HG03442 (cell line): Measurements from ENCODE around the gene MPHOSPH10.
"Not testable (repeated sequence)": the region's sequence is repeated elsewhere in the genome, so short reads cannot be mapped to it uniquely, and the experiment has no call there.

Experiments
- ATAC-seq: cut with Tn5 transposase; IDR thresholded peaks from one replicate; pipeline ENCODE4 v1.9.1; 2021; ENCODE audit warnings: mild to moderate bottlenecking, moderate library complexity; ENCODE audit not compliant: unreplicated experiment

The MPHOSPH10 gene

GRCh38 chr2:71130152-71130904, at the start of gene MPHOSPH10, which contains the start of gene MCEE:
MPHOSPH10 (plus strand) TSS chr2:71130634; CDS start chr2:71130666, 32 bp downstream.
MCEE (minus strand) TSS chr2:71130229; CDS start chr2:71130219, 10 bp downstream.
- peak; percentile 83 for ATAC-seq

- peak; percentile 74 for ATAC-seq
Observed at GRCh38 chr2:71082402-71083252, 47.8 kb upstream of the MPHOSPH10 start.

DNA sequence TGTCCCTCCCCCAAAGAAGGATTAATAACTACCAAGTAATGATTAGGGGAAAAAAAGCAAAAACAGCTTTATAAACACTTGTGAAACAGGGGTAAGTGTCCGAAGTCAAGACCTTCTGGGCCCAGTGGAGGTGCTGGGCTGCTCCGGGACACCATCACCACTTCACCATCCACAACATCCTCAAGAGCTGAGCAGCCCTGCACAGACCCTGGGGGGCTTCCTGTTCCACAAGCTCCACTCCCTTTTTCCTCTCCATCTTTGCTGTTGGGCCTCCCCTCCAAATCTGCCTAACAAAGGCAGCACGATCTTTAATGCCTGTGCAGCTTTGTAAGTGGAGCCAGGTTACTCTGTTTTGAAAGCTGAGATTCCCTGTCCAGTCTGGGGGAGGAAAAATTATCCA, 47.1 kb upstream of the MPHOSPH10 start:
- not testable (repeated sequence) for ATAC-seq

- ATAC-seq = not testable (repeated sequence)
Observed at GRCh38 chr2:71083752-71084312, 46.6 kb upstream of the MPHOSPH10 start.

DNA sequence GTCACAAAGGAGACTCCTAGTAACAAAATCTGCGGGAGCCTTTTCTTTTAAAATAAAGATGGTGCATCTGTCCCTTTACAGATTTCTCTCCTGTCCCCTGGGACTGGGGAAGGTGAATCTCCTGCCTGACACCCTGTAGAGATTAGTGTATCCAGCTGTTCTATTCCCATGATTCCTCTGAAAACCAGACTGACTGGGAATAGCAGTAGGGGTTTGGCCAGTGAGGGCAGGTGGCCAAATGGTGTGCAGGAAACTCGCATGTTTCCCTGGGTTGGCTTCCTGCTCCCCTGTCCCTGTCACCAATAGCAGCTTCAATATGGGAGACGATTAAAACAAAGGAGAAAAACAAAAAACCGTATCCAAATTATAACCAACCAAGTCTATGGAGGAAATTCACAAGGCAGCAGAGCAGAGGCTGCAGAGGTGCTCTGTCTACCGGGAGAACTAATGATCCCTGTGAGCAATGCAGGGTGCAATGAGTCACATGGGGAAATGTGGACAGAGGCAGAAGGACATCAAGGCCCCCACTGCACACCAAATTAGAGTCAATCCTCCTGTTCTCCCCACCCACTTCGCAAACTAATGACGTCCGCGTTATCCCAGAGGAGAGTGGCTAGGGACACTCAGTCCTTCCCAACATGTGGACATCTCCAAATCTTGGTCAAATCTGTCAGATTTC, 45.0 kb upstream of the MPHOSPH10 start:
- not testable (repeated sequence) for ATAC-seq

- ATAC-seq = not testable (repeated sequence)
Observed at GRCh38 chr2:71089475-71089874, 41.0 kb upstream of the MPHOSPH10 start.

DNA sequence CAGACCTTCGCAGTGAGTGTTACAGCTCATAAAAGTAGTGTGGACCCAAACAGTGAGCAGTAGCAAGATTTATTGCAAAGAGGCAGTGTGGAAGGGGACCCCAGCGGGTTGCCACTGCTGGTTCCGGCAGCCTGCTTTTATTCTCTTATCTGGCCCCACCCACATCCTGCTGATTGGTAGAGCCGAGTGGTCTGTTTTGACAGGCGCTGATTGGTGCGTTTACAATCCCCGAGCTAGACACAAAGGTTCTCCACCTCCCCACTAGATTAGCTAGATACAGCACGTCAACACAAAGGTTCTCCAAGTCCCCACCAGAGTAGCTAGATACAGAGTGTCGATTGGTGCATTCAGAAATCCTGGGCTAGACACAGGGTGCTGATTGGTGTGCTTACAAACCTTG, 38.6 kb upstream of the MPHOSPH10 start:
- not testable (repeated sequence) for ATAC-seq

- not testable (repeated sequence) for ATAC-seq
Observed at GRCh38 chr2:71092491-71093260, 37.8 kb upstream of the MPHOSPH10 start.

DNA sequence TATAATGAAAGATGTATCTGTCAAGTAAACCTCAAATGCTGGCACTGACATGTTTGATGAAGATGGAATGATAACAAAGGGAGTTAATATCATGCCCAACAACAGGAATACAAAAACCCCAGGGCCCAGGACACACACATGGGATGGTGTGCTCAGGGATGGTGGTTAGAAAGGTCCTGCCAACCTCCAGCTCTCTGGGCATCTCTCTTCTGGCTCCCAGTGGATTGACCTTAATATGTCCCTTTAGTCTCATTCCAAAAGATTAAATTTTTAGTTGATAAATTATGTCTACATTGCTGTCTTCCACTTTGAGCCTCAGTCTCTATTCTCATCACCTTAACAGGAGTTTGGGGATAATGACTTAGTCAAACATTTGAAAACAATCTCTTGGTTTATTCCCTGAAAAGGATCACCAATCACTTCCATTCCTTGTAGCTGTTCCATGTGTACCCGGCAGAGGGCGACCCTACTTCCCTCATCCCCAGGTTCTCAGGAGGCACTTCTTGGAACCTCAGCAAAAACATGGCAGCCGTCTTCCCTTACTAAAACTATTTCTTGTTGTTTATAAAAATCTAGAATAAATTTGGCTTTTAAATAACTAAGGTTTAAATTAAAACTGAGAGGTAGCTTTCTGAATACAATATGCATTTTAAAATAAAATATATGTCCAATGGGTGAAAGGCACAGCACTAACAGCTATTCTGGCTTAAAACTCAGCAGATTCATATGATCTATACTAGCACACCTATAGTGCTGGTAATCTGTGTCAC, 30.1 kb upstream of the MPHOSPH10 start:
- ATAC-seq = peak; percentile 63

GRCh38 chr2:71101656-71102055, 28.8 kb upstream of the MPHOSPH10 start:
- ATAC-seq = no peak

- no peak for ATAC-seq
Observed at GRCh38 chr2:71102981-71103681, 27.3 kb upstream of the MPHOSPH10 start.

DNA sequence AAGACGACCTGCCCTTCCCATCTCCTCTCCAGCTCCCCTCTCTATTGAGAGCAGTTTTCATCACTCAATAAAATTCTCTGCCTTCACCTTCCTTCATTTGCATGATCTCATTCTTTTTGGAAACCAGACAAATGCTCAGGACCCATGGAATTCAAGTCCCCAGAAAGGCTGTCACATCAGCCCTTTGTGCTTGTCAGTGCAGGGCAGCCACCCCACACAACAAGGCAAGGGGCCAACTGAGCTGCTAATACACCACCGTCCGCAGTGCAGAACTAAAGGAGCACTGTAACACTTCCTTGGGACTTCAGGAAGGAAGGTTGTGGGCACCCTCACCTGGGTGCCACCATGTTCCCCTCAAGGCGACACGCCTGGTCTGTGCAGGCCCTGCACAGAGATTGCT, 26.6 kb upstream of the MPHOSPH10 start:
- ATAC-seq = no peak

DNA sequence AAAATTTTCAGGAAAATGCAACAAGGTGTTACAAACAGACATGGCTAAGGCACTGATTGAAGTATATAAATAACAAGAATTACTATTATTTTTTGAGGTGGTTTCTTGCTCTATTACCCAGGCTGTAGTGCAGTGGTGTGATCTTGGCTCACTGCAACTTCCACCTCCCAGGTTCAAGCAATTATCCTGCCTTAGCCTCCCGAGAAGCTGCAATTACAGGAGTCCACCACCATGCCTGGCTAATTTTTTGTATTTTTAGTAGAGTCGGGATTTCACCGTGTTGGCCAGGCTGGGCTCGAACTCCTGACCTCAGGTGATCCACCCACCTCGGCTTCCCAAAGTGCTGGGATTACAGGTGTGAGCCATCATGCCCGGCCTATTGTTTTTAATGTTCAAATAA, 24.0 kb upstream of the MPHOSPH10 start:
- not testable (repeated sequence) for ATAC-seq

- ATAC-seq = no peak
Observed at GRCh38 chr2:71108091-71108490, 22.3 kb upstream of the MPHOSPH10 start.

- ATAC-seq = no peak
Observed at GRCh38 chr2:71113843-71114242, 16.6 kb upstream of the MPHOSPH10 start.

DNA sequence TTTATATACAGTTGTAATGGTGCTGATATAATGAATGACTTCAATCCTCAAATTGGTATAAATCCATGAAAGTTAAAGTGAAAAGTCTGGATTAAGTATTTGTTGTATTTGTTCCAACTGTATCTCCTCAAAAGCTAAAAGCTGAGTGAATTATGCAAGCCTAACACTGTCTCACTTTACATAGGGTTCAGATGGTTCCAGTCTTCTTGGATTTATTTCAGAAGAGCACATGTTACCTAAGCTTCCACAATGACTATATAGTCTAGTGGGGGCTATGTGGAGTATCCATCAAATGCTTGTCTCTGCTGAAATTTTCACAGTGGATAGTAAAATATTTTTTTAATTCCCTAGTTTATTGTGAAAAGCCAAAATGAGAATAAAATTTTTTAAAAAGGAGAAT, 13.4 kb upstream of the MPHOSPH10 start:
- ATAC-seq = no peak

- ATAC-seq = no peak
Observed at GRCh38 chr2:71120195-71120594, 10.2 kb upstream of the MPHOSPH10 start.

DNA sequence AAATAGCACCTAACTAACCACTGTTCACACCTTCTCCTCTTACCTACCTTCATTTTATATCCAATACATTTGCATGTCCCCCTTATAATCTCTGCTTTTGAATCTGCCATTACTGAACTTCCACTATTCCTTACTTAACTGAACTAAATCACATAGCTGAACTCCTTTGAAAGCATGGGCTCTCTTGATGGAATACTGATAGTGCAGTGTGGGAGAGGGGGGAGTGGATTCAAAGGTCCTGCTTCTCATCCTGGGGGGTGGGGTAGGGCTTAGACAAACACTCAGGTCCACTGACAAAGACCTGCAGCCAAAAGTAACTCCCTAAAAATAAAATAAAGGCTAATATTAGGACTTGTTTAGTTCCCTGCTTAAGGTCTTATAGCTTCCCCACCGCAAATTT, 9.0 kb upstream of the MPHOSPH10 start:
- no peak for ATAC-seq
